ENCODE data around the gene ERBB2. TPM values are rescaled to one million over a fixed set of nuclear protein-coding genes. Genes with fewer than 3 reads are reported as not detected.
A peak's percentile ranks its signal among the peaks of the same experiment; 100 is the strongest.

Gene ERBB2
- total RNA-seq, 1 donor from 2014 or later, result 52.1 TPM

GRCh38 chr17:39716073-39716818, 16.4 kb downstream of the ERBB2 start:
- Histone ChIP-seq H3K36me3 (peaks cover 0 to 53% of the 10 kb centered on the region in 2 donors), H3K4me3 (no peak overlapping the region)

GRCh38 chr17:39716879-39717536, 17.1 kb downstream of the ERBB2 start:
- Histone ChIP-seq H3K27ac (peak overlapping the region; percentile 75), H3K27me3 (no peaks in the 10 kb centered on the region), H3K36me3 (peaks cover 0 to 45% of the 10 kb centered on the region in 2 donors), H3K4me1 (peaks cover 13% of the 10 kb centered on the region), H3K4me3 (no peak overlapping the region), H3K9me3 (no peaks in the 10 kb centered on the region)
- intact Hi-C loops (cut with DNase I), result no loop called here
- TF ChIP-seq POLR2AphosphoS5 (IDR thresholded peaks at IDR 0.05; ENCODE audit: insufficient read depth in 1 of 2, low read depth in 1 of 2), result peak in 1 of 2 donors; percentile 70
- no peak for TF ChIP-seq CTCF (IDR thresholded peaks at IDR 0.05)
- no peak for TF ChIP-seq POLR2A (IDR thresholded peaks at IDR 0.05)
- no peak for DNase-seq (ENCODE audit: extremely low spot score in 2 of 2)

More at GRCh38 chr17:39716073-39716818, 16.4 kb downstream of the ERBB2 start:
- Histone ChIP-seq H3K9me3 (no peaks in the 10 kb centered on the region), H3K27ac (peak overlapping the region; percentile 75), H3K27me3 (no peaks in the 10 kb centered on the region), H3K4me1 (peaks cover 13% of the 10 kb centered on the region)
- intact Hi-C loops (cut with DNase I), result no loop called here
- no peak for DNase-seq (ENCODE audit: extremely low spot score in 2 of 2)
- TF ChIP-seq POLR2AphosphoS5 (IDR thresholded peaks at IDR 0.05; ENCODE audit: insufficient read depth in 1 of 2, low read depth in 1 of 2) (no peak), POLR2A (IDR thresholded peaks at IDR 0.05) (no peak), CTCF (IDR thresholded peaks at IDR 0.05) (no peak)

GRCh38 chr17:39717660-39718059, 17.8 kb downstream of the ERBB2 start:
- intact Hi-C loops (cut with DNase I), result no loop called here
- H3K4me1 ChIP-seq, result peaks cover 13% of the 10 kb centered on the region
- H3K36me3 ChIP-seq, result peaks cover 0 to 40% of the 10 kb centered on the region in 2 donors
- H3K27ac ChIP-seq, result no peak overlapping the region
- no peak for DNase-seq (ENCODE audit: extremely low spot score in 2 of 2)
- H3K9me3 ChIP-seq, result no peaks in the 10 kb centered on the region
- H3K27me3 ChIP-seq, result no peaks in the 10 kb centered on the region
- no peak for TF ChIP-seq POLR2AphosphoS5 (IDR thresholded peaks at IDR 0.05; ENCODE audit: insufficient read depth in 1 of 2, low read depth in 1 of 2)
- no peak for TF ChIP-seq POLR2A (IDR thresholded peaks at IDR 0.05)
- TF ChIP-seq CTCF (IDR thresholded peaks at IDR 0.05), result no peak
- H3K4me3 ChIP-seq, result no peak overlapping the region

GRCh38 chr17:39719563-39720355, 19.9 kb downstream of the ERBB2 start:
- TF ChIP-seq POLR2AphosphoS5 (IDR thresholded peaks at IDR 0.05; ENCODE audit: insufficient read depth in 1 of 2, low read depth in 1 of 2) (no peak), POLR2A (IDR thresholded peaks at IDR 0.05) (no peak), CTCF (IDR thresholded peaks at IDR 0.05) (no peak)
- DNase-seq (ENCODE audit: extremely low spot score in 2 of 2), result no peak
- H3K27me3 ChIP-seq, result no peaks in the 10 kb centered on the region
- H3K4me3 ChIP-seq, result no peak overlapping the region
- intact Hi-C loops (cut with DNase I), result no loop called here
- H3K9me3 ChIP-seq, result no peaks in the 10 kb centered on the region
- H3K27ac ChIP-seq, result no peak overlapping the region
- peaks cover 13% of the 10 kb centered on the region for H3K4me1 ChIP-seq
- H3K36me3 ChIP-seq, result peaks cover 0 to 29% of the 10 kb centered on the region in 2 donors

Data from vagina (tissue), 2 donors.